IMR-90 (cell line): ENCODE data around the gene DOK3.

ENCODE experiments used
- BHLHE40 ChIP-seq: fragments of 150-350 bp; IDR thresholded peaks from 2 replicates; pipeline ENCODE4 v1.6.1; 2016; ENCODE audit warnings: mild to moderate bottlenecking, low read depth, low read length
- CEBPB ChIP-seq: IDR thresholded peaks from 2 replicates; pipeline ENCODE4 v1.6.1; 2012; ENCODE audit warnings: low read depth, low read length, improper control_type of control experiment
- CHD1 ChIP-seq: IDR thresholded peaks from 2 replicates; pipeline ENCODE4 v1.6.1; 2012; ENCODE audit warnings: low read depth, low read length, improper control_type of control experiment
- MAFK ChIP-seq: IDR thresholded peaks from 2 replicates; pipeline ENCODE4 v1.6.1; 2012; ENCODE audit warnings: low read depth, low read length, improper control_type of control experiment
- MAZ ChIP-seq: IDR thresholded peaks from 2 replicates; pipeline ENCODE4 v1.6.1; 2012; ENCODE audit warnings: low read depth, mild to moderate bottlenecking, low read length, improper control_type of control experiment, moderate library complexity, borderline replicate concordance
- NFE2L2 ChIP-seq: fragments of 150-350 bp; IDR thresholded peaks from 2 replicates; pipeline ENCODE4 v1.6.1; 2016; ENCODE audit warnings: low read depth, mild to moderate bottlenecking, low read length
- POLR2A ChIP-seq: IDR thresholded peaks from 2 replicates; pipeline ENCODE4 v1.6.1; 2012; ENCODE audit warnings: mild to moderate bottlenecking, low read depth, low read length
- RAD21 ChIP-seq: IDR thresholded peaks from 2 replicates; pipeline ENCODE4 v1.6.1; 2012; ENCODE audit warnings: low read length, improper control_type of control experiment
- RFX5 ChIP-seq: IDR thresholded peaks from 2 replicates; pipeline ENCODE4 v1.8.0; 2012; ENCODE audit warnings: low read depth, mild to moderate bottlenecking, low read length, moderate library complexity
- SMC3 ChIP-seq: fragments of 150-350 bp; IDR thresholded peaks from 2 replicates; pipeline ENCODE4 v1.6.1; 2016; ENCODE audit warnings: low read depth, mild to moderate bottlenecking, antibody characterized with exemption, low read length, moderate library complexity
- TF ChIP-seq, protein P1 (sequence below): conservative IDR thresholded peaks from 2 replicates; pipeline ENCODE4 v1.5.1; 2012; ENCODE audit warnings: mild to moderate bottlenecking, low read depth, low read length, improper control_type of control experiment
- TF ChIP-seq, protein P2 (sequence below): fragments of 150-350 bp; IDR thresholded peaks from 2 replicates; pipeline ENCODE4 v1.6.1; 2017; ENCODE audit warnings: mild to moderate bottlenecking, antibody characterized with exemption, low read length, low read depth

DNA sequence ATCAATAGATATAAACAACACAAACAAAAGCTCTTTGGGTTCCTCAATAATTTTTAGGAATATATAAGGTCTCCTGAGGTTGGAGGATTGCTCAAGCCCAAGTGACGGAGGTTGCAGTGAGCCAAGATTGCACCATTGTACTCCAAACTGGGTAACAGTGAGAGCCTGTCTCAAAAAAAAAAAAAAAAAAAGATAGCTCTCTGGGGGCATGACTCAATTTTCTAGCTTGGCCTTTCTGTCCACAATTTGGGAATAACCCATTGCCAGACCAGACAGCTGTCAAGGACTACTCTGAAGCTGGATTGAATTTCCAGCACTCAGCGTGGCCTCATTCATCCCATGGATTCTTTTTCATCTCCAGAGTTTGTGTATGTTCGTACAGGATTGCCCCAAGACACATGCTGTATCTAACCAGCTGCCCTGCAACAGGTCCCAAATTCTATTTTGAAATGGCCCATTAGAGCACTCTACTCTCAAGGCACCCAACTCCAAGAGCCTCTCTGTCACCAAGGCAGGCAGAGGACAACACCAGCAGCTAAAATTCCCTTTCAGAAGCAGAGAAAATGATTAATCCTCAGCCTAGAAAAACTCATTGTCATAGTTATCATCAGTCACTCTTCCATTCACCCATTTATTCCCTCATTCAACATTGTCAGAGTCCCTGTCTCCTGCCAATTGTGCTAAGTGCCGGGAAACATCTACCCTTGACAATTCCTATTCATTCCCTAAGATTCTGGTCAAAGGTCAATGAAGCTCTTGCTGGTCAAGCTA, 36.0 kb upstream of the DOK3 start:
- no peak for TF ChIP-seq POLR2A
- TF ChIP-seq, protein P1, sequence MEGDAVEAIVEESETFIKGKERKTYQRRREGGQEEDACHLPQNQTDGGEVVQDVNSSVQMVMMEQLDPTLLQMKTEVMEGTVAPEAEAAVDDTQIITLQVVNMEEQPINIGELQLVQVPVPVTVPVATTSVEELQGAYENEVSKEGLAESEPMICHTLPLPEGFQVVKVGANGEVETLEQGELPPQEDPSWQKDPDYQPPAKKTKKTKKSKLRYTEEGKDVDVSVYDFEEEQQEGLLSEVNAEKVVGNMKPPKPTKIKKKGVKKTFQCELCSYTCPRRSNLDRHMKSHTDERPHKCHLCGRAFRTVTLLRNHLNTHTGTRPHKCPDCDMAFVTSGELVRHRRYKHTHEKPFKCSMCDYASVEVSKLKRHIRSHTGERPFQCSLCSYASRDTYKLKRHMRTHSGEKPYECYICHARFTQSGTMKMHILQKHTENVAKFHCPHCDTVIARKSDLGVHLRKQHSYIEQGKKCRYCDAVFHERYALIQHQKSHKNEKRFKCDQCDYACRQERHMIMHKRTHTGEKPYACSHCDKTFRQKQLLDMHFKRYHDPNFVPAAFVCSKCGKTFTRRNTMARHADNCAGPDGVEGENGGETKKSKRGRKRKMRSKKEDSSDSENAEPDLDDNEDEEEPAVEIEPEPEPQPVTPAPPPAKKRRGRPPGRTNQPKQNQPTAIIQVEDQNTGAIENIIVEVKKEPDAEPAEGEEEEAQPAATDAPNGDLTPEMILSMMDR, result no peak
- no peak for TF ChIP-seq RAD21
- no peak for TF ChIP-seq MAFK
- TF ChIP-seq NFE2L2, result no peak
- no peak for TF ChIP-seq CHD1
- TF ChIP-seq MAZ, result no peak
- TF ChIP-seq, protein P2, sequence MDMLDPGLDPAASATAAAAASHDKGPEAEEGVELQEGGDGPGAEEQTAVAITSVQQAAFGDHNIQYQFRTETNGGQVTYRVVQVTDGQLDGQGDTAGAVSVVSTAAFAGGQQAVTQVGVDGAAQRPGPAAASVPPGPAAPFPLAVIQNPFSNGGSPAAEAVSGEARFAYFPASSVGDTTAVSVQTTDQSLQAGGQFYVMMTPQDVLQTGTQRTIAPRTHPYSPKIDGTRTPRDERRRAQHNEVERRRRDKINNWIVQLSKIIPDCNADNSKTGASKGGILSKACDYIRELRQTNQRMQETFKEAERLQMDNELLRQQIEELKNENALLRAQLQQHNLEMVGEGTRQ, result no peak
- no peak for TF ChIP-seq RFX5
- TF ChIP-seq SMC3, result no peak
- TF ChIP-seq BHLHE40, result no peak
- TF ChIP-seq CEBPB, result peak; percentile 94
